A204.1 (cell line): ENCODE measurements around the gene ITM2B.

Experiments
- FAIRE-seq: peaks from 2 replicates; lab custom pipeline; 2012; peaks lifted over from hg19 to GRCh38; lab: Jason Lieb, UNC

Gene ITM2B

DNA sequence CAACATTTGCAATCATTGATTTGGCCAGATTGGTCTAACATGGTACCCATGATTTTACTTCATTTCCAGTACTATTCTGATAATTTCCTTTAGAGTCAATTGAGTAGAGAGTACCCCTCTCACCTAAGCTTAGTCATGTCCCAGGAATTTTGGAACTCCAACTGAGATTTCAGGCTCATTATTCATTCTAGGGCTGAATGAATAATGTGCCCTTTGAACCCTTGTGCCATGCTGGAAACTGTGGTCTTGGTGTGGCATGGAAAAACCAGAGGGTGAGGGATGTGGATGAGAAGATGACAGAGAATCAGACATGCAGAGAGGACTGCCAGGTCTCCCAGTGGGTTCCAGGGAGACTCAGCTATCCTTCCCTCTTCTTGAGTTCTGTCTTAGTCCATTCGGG, 30.2 kb downstream of the ITM2B start:
- FAIRE-seq, result no peak

DNA sequence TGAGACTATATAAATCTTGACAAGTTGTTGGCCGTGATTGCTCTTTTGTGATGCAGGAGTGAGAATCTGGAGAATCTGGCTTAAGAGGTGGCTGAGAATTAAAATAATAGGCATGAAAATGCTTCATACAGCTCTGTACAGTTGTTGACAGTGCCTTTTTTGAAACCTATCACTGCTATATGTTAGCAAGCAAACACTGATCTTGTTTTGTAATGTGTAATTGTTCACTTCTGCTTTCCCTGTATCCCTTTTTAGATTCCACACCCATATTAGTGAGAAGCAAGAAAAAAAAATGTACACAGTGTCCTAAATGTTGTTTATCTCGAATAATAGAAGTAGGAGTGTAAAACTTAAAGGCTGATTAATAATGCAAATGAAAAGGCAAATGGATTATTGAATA, 31.1 kb downstream of the ITM2B start:
- FAIRE-seq, result no peak

DNA sequence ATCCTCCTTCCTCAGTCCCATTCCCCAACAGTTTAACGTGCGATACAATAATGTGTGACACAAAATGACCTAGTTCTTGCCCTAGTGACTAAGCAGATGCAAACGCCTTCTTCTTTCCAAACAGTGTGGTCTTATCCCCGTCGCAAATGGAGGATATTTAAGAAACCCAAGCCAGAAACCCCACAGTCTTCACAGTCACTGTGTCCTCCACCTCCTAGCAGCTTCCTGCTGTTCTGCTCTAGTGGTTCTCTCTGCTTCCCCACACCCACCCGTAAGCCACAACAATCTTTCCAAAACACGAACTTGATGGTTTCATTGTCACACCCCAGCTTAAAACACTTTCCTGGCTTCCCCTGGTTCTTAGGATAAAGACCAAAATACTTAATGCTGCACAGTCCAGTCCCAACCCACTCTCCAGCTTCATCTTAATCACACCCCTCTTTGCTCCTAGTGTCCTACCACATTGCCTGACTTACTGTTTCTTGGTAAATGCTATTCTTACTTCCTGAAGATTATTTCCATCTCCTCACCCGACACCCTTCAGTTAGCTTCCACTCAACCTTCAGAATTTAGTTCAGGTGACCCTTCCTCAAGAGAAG, 32.3 kb downstream of the ITM2B start:
- no peak for FAIRE-seq

DNA sequence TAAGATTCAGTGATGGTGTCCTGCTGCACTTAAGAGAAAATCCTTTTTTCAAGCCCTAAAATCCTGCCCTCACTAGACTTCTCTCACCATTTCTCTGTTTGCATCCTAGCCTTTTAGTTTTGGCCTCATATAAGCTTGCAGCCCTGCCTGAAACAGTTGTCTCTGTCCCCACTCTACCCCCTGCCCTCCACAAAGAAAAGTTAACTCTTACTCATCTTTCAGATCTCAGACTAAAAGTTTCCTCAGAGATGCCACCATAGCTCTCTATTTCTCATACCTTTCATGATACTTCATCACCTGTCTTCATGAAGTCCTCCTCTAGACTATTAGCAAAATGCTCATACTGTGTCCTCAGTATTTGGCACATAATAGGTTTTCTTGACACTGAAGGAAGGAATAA, 33.1 kb downstream of the ITM2B start:
- FAIRE-seq, result no peak

DNA sequence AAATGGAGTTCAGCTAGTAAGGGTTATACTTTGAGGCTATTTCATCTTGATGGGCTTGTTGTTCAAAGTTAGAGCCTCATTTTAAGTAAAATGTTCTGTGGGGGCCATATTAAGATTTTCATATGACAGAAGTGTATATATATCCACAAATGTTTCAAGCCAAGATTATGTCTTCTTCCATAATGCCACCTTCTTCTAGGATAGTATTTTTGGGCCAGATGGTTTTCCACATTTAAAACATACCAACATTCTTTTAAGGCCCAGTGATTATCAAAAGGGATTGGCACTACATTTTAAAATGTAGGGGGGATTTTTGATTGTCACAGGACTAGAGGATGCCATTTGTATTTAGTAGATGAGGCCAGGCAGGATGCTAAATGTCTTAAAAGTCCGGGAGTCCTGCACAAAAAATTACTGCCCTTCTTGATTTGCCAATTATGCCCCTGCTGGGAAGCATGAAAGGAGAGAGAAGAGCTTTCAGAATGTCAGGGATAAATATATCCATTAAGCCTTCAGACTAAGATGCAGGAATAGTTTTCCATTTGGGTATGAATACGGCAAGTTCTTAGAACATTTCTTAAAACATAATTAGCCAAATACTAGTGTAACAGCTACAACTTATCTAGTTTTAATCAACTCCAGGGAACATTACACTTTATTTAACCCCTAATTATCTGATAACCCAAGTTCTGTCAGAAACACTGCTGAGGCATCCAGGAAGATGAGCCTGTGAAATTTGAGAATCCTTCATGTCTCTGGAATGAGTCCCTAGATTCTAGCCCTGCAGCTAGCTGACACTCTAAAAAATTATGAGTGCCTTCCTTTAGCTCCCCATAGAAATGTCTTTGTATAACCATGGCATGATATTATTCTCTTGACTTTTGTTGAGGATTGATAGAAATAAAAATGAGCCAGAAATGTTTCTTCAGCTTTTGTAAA, 34.0 kb downstream of the ITM2B start:
- no peak for FAIRE-seq

DNA sequence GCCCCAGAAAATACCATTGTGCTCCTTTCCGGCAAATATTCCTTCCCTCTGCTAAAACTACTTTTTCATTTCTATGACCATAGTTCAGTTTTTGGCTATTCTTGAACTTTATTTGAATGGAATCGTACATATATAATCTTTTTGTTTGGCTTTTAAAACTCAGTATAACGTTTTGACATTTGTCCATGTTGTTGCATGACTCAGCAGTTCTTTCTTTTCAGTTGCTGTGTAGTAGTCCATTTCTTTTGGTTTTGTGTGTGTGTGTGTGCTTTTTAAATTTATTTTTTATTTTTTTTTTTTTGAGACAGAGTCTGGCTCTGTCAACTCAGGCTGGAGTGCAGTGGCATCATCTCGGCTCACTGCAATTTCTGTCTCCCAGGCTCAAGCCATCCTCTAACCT, 35.0 kb downstream of the ITM2B start:
- no peak for FAIRE-seq

DNA sequence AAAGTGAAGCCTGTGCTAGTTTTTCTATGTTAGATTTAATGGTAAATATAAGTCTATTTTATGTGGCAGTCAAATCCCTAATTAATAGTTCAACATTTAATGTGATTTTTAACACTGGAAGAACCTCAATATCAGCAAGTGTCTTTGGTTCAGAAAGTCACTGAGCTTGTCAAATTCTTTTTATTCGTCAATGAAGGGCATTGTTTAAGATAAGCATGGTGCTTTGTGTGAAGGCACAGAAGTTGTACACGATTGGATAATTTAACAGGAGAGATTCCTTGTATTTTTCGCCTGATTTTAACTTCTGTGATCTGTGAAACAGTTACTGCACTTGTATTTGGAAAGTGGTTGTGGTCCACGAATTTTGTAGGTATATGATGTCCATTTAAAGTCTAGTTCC, 40.3 kb downstream of the ITM2B start:
- FAIRE-seq, result no peak

DNA sequence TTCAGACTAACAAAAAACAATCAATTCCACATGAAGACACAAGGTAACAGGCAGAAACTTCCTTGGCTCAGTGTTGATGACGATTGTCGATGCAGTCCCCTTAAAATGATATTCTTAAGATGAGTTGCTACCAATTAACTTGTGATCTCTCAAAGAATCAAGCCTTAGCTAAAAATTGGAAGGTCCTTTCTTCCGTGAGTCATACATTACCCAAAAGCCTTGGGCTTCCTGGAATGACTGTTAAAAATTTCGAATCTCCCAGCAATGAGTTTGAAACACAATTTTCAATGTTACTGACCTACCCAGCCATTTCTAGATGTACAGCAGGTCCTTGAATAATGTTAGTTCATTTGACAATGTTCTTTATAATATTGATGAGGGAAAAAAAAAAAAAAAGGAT, 42.5 kb downstream of the ITM2B start:
- no peak for FAIRE-seq

DNA sequence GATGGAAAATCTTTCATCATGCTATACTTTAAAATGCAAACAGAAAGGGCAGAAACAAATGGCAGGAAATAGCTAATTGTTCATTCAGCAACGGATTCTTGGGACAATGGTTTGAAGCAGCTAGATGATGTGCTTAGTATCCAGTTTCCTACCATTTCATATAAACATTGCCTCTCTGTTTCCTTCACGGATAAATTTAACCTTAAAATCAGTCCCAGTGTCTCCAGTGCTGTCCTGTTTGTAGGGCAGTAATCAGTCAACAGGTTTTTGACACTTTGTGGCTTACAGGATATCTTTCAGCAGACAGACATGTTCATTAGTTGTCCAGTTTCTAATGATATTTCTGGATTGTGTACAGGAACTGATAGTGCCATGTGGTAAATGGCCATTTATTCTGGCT, 45.8 kb downstream of the ITM2B start:
- no peak for FAIRE-seq

DNA sequence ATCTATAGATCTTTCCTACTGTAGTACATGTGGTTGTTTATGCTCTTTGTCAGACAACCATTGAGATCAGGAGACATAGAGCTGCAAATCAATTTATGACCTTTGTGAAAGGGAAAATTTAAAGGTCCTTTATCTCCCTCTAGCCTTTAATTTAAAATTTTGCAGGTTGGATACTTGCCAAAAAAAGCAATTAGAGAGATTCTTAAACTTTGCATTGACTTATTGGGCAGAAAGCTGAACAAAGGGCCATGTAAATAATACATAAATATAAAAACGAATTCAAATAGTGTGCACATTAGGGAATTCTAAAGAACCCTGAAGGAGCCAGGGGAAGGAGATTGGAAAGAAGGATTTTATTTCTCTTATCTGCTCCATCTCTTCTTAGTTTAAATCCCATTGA, 48.5 kb downstream of the ITM2B start:
- no peak for FAIRE-seq

DNA sequence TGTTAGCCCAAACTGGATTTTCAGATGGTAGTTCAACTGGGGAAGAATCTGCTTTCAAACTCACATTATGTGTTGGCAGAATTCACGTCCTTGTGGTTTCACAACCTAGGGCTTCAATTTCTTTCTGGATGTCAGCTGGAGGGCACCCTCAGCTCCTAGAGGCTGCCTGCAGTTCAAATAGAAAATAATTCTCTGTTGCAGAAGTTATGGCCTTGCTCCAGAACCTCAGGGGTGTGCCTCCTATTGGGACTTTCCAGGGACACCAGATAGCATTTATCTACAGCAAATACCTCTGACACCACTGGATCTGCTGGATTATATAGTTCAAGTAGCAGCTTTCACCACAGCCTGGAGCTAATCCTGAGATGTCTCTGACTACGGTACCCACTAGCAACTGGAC, 58.7 kb downstream of the ITM2B start:
- FAIRE-seq, result no peak

DNA sequence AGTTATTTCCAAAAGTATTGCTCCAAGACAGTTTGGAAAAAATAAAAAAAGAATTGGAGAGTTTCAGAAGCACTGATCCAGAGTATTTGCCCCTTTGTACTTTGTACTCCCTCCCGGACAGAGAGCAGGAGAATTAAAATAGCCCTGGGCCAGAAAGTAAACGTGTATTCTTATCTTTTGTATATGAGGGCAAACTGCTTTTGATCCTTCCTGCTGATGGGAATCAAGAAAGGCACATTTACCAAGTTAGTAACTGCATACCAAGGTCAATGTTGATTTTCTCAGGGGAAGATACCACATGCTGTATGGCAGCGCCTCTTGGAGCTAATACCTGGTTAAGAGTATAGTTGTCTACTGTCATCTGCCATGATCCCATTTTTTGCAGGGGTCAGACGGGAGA, 59.6 kb downstream of the ITM2B start:
- FAIRE-seq, result no peak

DNA sequence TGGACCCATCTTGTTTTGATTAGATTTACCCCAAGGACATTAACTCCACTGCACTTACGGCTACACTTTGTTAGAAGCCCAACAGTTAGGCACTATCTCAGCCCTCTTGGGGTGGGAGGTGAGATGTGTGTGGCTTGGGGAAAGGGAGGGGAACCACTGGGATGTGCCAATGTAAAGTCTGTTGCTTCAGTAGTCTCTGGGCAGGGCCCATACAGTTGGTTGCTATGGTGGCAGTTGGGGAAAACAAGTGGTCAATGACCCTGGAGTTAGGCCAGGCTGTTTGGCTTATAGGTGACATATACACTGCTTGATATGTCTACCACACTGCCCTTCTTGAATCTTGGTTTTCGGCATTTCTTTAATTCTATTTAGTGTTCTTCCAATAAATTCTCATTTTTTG, 61.6 kb downstream of the ITM2B start:
- FAIRE-seq, result no peak

DNA sequence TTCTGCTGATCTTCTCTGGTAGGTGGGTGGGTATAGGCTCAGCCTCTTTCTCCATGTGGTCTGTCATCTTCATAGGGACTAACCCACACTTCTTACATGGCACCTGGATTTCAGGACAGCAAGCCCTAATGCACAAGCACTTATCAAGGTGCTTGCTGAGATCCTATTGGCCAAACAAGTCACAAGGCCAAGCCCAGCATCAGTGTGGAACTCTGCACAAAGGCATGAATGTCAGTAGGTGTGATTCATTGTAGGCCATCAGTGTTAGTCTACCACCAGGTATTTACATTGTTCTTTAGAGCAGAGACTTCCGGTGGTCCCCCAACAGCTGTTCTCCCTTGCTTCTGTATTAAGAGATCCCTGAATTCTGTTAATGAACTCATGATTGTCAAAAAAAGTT, 62.3 kb downstream of the ITM2B start:
- FAIRE-seq, result no peak

DNA sequence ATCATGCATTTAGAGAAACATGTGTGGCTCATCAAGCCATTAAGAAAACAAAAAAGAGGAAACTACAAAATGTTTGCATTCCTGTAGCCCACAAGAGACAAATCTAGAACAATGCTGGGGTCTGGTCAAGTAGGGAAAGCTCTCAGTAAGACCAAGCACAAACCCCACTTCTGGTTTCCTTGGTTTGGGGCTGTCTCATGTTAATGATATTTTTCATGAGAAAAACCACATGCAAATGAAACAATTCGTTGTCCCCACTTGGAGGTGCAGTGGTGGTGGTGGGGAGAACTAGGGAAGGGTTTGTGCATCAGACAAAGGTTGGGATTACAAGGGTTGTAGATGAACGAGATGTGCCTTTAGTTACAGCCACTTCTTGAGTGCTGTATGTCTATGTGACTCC, 63.5 kb downstream of the ITM2B start:
- FAIRE-seq, result no peak

DNA sequence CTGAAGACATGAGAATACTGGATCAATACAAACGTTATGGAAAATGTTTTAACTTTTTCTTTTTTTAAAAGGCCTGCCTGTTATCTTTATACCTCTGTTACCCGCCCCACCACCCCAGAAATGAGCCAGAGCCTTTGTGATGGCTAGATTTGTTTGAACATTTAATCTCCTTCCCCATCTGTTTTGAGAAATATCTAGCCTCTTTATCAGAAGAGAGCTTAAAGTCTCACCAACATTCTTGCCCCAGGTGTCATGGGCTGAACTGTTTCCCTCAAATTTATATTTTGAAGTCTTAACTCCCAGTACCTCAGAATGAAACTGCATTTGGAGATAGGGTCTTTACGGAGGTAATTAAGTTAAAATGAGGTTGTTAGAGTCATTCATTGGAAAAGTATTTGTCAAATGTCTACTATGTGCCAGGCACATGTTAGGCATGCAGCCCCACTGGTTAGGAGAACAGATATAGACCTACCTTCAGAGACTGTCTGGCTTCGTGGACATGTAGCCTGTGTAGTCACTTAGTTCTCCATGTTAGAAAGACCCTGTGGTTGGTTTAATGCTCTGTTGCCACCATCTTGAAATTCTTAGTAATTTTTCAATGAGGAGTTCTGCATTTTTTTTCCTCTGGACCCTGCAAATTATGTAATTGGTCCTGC, 64.3 kb downstream of the ITM2B start:
- FAIRE-seq, result no peak

DNA sequence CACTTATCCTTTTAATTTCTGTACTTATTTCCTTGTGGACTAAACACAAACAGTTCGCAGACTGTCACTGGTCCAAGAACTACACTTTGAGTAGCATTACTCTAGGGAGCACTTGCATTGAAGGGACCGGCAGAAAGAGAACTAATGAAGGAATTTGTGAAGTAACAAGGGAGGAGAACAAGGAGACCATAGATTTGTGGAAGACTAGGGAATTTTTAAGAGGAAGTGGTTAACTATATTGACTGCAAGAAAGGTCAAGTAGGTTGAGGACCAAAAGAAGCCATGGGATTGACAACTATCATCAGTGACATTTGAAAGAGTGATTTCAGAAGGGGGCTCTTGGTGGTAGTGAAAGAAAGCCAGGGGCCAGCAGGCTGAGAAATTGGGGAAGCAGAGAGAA, 66.6 kb downstream of the ITM2B start:
- no peak for FAIRE-seq

DNA sequence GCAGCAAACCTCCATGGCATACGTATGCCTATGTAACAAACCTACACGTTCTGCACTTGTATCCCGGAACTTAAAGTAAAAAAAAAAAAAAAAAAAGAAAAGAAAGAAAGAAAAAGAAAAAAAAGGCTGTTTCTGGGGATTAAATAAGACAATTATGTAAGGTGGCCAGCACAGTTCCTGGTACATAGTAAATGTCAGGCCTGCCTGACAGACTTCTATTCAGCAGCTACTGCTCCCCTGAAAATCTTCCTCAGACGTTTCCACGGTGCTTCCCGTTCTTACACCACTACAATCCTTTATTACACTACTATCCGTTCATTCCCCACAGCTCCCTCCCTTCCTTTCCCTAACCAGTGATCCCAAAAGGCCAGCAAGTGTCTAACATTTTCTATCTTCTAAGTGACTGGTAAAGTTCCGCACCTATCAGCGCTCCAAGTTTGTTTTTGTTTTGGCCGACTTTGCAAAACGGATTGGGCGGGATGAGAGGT, 69.9 kb downstream of the ITM2B start:
- no peak for FAIRE-seq

DNA sequence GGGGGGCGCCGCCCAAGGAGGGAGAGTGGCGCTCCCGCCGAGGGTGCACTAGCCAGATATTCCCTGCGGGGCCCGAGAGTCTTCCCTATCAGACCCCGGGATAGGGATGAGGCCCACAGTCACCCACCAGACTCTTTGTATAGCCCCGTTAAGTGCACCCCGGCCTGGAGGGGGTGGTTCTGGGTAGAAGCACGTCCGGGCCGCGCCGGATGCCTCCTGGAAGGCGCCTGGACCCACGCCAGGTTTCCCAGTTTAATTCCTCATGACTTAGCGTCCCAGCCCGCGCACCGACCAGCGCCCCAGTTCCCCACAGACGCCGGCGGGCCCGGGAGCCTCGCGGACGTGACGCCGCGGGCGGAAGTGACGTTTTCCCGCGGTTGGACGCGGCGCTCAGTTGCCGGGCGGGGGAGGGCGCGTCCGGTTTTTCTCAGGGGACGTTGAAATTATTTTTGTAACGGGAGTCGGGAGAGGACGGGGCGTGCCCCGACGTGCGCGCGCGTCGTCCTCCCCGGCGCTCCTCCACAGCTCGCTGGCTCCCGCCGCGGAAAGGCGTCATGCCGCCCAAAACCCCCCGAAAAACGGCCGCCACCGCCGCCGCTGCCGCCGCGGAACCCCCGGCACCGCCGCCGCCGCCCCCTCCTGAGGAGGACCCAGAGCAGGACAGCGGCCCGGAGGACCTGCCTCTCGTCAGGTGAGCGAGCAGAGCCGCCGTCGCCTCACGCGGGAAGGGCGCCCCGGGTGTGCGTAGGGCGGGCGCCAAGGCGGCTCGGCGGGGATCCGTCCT, 70.5 kb downstream of the ITM2B start, which contains the start of gene RB1:
Gene RB1, plus strand, starts transcription at position 393 of the 784 bp plus-strand sequence. Its CDS starts 162 bp downstream, at position 555.
- no peak for FAIRE-seq

DNA sequence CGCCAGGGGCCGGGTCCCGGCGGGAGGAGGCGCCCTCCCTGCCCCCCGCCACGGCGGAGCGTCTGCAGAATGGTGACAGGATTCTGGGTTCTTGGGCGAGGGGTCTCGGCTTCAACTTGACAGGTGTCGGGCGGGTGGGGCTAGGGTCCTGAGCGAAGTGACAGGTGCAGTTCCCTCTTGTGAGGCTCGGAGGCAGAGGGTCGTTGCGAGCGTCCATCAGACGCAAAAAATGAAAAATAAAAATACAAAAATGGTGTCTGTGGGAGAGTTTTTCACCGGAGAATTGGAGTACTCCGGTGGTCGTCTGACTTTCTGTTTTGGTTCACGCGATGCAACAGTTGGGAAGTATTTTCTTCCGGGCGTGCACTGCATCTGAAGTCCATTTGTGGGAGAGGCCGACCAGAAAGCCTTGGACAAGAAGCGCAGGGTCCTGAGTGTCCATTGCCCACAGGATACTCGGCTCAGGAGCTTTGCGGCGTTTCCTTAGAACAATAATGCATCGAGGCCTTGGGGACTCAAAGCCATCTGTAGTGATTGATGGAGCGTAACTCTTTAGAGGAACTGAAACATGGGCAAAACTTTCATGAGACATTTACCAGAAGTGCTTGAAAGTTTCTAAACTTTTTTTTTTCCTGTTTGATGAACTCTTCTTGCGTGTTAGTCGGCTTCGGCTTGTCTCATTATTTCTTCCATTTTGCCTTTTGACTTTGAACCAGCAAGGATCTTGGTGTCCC, 71.3 kb downstream of the ITM2B start:
- FAIRE-seq, result no peak

DNA sequence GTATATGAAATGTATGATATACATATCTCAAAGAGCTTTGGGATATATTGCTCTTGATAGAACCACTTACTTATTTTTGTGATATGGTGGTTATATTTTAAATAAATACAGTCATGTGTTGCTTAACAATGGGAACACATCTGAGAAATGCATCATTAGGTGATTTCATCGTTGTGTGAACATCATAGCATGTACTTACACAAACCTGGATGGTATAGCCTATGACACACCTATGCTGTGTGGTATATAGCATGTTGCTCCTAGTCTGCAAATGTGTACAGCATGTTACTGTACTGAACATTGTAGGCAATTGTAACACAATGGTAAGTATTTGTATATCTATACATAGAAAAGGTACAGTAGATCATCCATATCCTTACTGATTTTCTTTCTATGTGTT, 78.2 kb downstream of the ITM2B start:
- no peak for FAIRE-seq
